Epidermal melanocyte (primary cell): ENCODE data around the gene LRCOL1.
A peak's percentile ranks its signal among the peaks of the same experiment; 100 is the strongest.
"Not testable (repeated sequence)": the region's sequence is repeated elsewhere in the genome, so short reads cannot be mapped to it uniquely, and the experiment has no call there.

Experiments
- DNase-seq: peaks from one replicate; pipeline ENCODE4 v3.0.0; 2011; ENCODE audit warnings: low spot score; ENCODE audit not compliant: insufficient read length

The LRCOL1 gene

GRCh38 chr12:132602572-132603239 is 7.7 kb downstream of the LRCOL1 start:
- DNase-seq, result no peak

DNA sequence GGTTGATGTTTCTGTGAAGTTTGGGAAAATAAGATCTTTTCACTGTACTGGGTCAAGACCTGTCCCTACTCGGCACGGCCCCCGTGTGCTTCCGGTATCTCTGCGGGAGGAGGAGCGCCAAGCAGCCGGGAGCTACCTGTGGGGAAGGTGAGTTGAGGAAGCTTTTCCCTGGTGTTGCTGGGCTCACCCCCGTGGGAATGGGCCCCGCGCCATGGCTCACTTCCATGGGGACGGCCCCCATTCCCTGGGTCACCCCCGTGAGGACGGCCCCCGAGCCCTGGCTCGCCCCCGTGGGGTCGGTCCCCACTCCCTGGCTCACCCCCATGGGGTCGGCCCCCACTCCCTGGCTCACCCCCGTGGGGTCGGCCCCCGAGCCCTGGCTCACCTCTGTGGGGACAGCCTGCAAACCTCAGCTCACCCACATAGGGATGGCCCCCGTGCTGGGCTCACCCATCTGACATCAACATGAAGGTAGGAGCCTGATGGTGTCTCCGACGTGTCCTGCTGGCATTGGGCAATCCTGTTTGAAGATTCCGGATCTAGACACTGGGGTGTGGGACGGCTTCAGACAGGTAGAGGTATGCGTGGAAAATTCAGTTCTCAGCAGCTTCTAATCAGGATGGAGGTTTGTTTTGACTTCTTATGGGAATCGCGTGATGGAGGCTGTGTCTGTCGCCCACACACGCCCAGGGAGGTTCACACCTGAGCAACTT is 9.1 kb downstream of the LRCOL1 start:
- DNase-seq, result no peak

- DNase-seq, result peak; percentile 72
These were observed 10.0 kb downstream of the LRCOL1 start for GRCh38 chr12:132600048-132601032.

GRCh38 chr12:132599502-132599901 is 10.9 kb downstream of the LRCOL1 start:
- DNase-seq, result not testable (repeated sequence)

GRCh38 chr12:132597333-132598316 is 12.8 kb downstream of the LRCOL1 start:
- no peak for DNase-seq

- DNase-seq, result no peak
These were observed 14.4 kb downstream of the LRCOL1 start for GRCh38 chr12:132596016-132596415.

- DNase-seq, result no peak
These were observed 15.2 kb downstream of the LRCOL1 start for GRCh38 chr12:132595183-132595582.

DNA sequence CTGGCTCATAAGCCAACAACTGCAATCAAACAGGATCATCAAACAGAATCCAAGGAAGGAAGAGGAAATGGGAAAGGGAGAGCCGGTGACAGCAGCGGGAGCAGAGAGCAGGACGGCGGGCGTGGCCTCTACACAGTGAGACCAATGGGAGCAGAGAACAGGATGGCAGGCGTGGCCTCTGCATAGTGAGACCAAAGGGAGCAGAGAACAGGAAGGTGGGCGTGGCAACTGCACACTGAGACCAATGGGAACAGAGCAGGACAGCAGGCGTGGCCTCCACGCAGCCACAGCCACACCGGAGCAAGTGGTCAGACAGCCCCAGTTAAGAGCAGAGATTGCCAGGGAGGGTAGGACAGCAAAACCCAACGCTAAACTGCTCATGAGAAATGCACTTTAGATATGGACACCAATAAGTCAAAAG is 16.4 kb downstream of the LRCOL1 start:
- DNase-seq, result peak; percentile 70

- DNase-seq, result no peak
These were observed 16.9 kb downstream of the LRCOL1 start for GRCh38 chr12:132593521-132593920.

DNA sequence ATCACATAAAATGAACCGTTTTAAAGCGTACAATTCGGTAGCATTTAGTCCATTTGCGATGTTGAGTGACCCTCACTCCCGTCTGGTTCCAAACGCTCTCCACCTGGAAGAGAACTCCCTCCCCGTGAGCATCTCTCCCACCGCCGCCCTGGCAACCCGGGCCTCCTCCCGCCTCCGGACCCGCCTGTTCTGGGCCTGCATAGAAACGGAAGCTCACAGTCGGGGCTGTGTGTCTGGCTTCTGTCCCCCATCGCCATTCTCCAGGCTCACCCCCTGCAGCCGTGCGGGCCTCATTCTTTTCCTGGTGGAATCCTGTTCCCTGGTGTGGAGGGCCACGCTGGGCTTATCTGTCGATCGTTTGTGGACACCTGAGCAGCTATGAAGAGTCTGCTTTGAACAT is 17.3 kb downstream of the LRCOL1 start:
- DNase-seq, result no peak

DNA sequence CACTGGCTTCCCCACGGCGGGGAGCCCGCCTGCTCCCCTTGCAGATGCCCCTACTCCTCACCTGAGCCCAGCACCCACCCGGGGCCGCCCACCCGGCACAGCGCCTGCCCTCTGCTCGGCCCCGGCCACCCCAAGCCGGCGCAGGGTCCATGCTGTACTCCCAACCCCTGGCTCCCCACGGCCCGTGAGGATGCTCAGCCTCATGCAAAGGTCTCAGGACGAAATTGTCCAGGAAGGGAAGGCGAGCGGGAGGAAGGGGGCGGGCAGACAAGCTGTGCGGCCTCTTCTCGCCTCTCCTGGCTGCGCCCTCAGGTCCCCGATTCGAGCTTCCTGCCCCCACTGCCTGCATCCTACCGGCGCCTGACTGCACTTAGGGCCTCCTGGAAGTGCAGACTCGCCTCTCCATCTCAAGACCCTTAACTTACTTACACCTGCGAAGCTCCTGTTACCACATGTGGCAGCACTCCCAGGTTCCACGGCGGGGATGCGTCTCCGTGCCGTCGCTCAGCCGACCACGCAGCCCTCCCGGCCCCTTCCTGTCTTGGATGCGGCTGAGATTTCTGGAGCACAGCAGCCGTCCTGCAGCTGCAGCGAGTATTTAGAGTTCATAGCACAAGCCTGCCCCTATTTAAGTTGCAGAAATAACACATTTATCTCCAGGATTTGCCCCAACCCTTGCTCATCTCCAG is 18.0 kb downstream of the LRCOL1 start:
- no peak for DNase-seq

DNA sequence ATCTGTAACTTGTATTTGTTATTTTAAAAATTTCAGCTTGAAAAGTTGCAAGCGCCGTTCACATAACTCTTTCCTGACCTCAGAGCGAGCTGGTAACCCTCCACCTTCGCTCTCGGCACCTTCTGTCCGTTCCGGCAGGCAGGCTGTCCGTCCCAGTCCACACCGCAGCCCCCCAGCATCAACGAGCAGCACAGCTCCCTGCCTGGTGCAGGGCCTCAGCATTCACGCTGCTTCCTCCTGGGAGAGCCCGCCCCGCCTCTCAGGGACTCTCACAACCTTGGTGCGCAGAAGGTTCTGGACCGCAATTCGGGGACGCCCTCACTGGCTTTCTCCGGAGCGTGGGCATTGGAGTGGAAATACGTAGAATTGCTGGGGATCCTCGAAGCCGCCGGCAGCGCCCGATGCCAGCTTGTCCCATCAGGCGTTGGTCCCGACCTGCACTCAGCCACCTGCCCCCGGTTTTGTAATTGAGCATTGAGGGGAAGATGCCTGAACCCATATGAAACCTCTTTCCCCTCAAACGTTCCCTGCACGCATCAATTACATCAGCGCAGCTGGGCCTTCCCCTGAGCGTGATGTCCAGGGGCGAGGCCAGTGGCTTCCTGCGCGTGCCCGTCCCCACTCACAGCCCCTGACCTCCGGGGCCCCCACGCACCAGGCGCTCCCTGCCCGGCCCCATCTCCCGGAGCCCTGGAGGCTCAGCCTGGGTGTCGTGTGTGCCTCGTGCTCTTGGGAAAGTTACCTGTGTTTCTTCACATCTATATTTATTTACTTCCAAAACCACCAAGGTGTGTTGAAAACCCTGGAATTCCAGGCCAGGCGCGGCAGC is 19.1 kb downstream of the LRCOL1 start:
- DNase-seq, result no peak

DNA sequence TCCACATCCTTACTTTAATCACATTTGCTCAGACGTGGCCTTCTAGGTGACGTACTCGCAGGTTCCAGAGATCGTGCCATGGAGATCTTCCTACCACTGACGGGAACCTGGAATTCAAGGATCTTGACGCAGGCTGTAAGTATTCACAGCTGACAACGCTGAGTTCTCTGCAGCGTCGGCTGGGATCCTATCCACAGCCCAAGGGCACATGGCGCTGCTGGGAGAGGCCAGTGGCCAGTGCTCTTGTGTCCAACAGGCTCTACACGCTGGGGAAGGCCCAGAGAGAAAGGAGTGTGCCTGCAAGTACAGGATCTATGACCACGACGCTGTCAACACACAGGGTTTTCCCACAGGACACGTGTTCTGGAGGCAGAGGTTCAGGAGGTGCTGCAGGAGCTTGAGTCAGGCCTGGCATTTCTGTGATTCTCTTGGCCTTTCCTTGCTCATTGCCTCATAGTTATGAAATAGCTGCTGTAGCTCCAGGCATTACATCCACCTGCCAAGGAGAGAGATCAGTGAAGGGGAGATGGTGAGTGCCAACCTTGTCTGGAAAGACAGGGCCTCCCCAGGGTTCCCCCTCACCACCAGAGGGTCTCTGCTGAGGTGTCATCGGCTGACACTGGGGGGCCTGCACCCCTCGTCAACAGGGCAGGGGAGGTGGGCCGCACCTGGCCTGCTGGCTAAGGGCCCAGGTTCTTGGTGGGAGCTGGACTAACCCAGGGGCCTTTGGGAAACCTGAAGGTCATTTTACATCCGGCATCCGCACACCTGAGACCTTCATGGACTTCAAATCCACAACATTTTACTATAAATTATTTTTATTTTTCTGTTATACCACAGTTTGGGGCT is 21.3 kb downstream of the LRCOL1 start:
- DNase-seq, result no peak

- no peak for DNase-seq
These were observed 22.1 kb downstream of the LRCOL1 start for GRCh38 chr12:132588319-132588718.

DNA sequence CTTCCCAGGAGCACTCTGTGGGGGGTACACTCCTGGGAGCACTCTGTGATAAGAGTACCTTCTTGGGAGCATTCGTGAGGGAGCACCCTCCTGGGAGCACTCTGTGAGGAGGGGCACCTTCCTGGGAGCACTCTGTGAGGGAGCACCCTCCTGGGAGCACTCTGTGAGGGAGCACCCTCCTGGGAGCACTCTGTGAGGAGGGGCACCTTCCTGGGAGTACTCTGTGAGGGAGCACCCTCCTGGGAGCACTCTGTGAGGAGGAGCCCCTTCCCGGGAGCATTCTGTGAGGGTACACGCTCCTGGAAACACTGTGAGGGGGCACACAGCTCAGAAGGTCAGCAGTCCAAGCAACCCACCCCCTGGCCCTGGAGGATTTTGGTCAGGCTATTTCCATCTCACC is 22.6 kb downstream of the LRCOL1 start:
- DNase-seq, result no peak

- no peak for DNase-seq
These were observed 23.5 kb downstream of the LRCOL1 start for GRCh38 chr12:132586929-132587328.

GRCh38 chr12:132585177-132585576 is 25.2 kb downstream of the LRCOL1 start:
- no peak for DNase-seq

DNA sequence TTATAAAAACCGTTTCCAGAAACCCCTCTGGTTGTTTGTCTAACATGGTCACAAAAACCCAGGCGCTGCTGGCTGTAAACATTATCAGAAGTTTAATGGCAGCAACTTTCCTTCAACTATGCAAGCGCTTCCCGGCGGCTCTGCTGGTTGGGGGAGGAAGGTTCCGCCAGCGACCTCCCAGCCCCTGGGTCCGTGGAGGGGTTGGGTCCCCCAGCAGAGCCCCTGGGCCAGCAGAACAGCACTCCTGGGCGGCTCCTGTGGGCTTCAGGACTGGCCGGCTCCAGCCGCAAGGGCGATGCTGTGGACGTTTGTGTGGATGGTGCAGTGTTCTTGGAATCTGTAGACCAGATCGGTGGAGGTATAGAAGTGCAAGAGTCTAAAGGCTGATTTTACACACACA is 26.0 kb downstream of the LRCOL1 start:
- no peak for DNase-seq
